Skeletal muscle tissue (tissue), 4 donors: ENCODE measurements around the gene ZNF227. TPM values are rescaled to one million over a fixed set of nuclear protein-coding genes. Genes with fewer than 3 reads are reported as not detected.

Experiments used
- H3K27ac ChIP-seq: one replicate; pipeline ENCODE4 v1.7.0; 2013; ENCODE audit warnings: mild to moderate bottlenecking, low read depth, low read length, inconsistent platforms
- H3K27me3 ChIP-seq, 3 donors: one replicate each; pipeline ENCODE4 v1.7.0; 2013; ENCODE audit warnings: low read length in 3 of 3; ENCODE audit not compliant: control insufficient read depth in 3 of 3, insufficient read depth in 3 of 3
- H3K36me3 ChIP-seq, 3 donors: one replicate each; pipeline ENCODE4 v1.7.0; 2013; ENCODE audit warnings: low read length in 3 of 3; ENCODE audit not compliant: control insufficient read depth in 3 of 3, insufficient read depth in 3 of 3
- H3K4me1 ChIP-seq, 3 donors: one replicate each; pipeline ENCODE4 v1.7.0; 2013; ENCODE audit warnings: low read length in 3 of 3, mild to moderate bottlenecking in 3 of 3; ENCODE audit not compliant: control insufficient read depth in 3 of 3, insufficient read depth in 3 of 3
- H3K4me3 ChIP-seq, 3 donors: one replicate each; pipeline ENCODE4 v1.7.0; 2013; ENCODE audit warnings: low read length in 3 of 3
- H3K9ac ChIP-seq, 3 donors: one replicate each; pipeline ENCODE4 v1.7.0; 2013; ENCODE audit warnings: low read length in 3 of 3, mild to moderate bottlenecking in 3 of 3, moderate library complexity in 2 of 3, low read depth in 1 of 3
- H3K9me3 ChIP-seq, 3 donors: one replicate each; pipeline ENCODE4 v1.7.0; 2013; ENCODE audit warnings: low read length in 3 of 3; ENCODE audit not compliant: control insufficient read depth in 3 of 3
- total RNA-seq: library from RNA; depleted of rRNA; stranded (reverse); fragments of >200 nt; gene quantifications from one replicate; pipeline ENCODE4 v1.2.3, GENCODE V29; 2014
- donor health status: Osteomylitis.

The ZNF227 gene
- total RNA-seq, 1 donor from 2014 or later, result 21.4 TPM

GRCh38 chr19:44260343-44260681 lies 48.0 kb downstream of the ZNF227 start:
- Histone ChIP-seq H3K9ac (peak overlapping the region; percentile 24 to 63 (median 60)), H3K9me3 (peaks cover 0 to 18% (median 6%) of the 10 kb centered on the region in 3 donors), H3K36me3 (no peaks in the 10 kb centered on the region), H3K4me1 (no peaks in the 10 kb centered on the region), H3K27ac (peak overlapping the region; percentile 37), H3K4me3 (peak overlapping the region; percentile 66 to 75 (median 74)), H3K27me3 (no peaks in the 10 kb centered on the region)

DNA sequence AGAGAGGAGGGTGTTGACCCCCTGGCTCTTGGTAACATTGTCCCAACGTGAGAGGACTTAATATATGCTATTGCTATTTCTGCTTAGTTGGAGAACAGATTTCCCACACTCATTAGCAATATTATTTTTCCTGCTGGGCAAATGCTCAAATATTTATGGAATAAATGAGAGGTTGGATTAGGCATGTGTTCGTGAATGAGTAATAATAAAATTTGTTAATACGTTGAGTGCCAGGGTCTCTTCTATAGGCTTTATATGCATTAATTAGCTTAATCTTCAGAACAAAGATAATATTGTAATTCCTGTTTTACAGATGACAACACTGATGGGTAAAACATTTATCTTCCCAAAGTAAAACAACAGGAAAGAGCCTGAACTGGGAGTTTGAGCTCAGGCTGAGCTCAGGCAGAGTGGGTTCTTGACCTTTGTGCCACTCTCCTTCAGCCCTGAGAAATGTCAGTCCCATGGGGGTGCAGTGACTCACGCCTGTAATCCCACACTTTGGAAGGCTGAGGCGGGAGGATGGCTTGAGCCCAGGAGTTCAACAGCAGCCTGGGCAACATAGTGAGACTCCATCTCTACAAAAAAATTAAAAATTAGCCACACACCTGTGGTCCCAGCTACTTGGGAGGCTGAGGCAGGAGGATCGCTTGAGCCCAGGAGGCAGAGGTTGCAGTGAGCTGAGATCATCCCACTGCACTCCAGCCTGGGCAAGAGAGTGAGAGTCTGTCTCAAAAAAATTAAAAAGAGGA lies 48.5 kb downstream of the ZNF227 start:
- H3K27ac ChIP-seq, result no peak overlapping the region
- H3K9me3 ChIP-seq, result peaks cover 0 to 14% (median 2%) of the 10 kb centered on the region in 3 donors
- H3K36me3 ChIP-seq, result peaks cover 0 to 4% (median 3%) of the 10 kb centered on the region in 3 donors
- H3K4me1 ChIP-seq, result no peaks in the 10 kb centered on the region
- H3K27me3 ChIP-seq, result no peaks in the 10 kb centered on the region
- H3K4me3 ChIP-seq, result peak overlapping the region in 2 of 3 donors; percentile 32 to 75
- H3K9ac ChIP-seq, result no peak overlapping the region

GRCh38 chr19:44277331-44277730 lies 65.0 kb downstream of the ZNF227 start:
- H3K36me3 ChIP-seq, result peaks cover 6 to 16% (median 11%) of the 10 kb centered on the region in 3 donors
- H3K9me3 ChIP-seq, result peaks cover 0 to 26% (median 2%) of the 10 kb centered on the region in 3 donors
- no peaks in the 10 kb centered on the region for H3K4me1 ChIP-seq
- H3K9ac ChIP-seq, result no peak overlapping the region
- H3K27ac ChIP-seq, result no peak overlapping the region
- H3K27me3 ChIP-seq, result no peaks in the 10 kb centered on the region
- H3K4me3 ChIP-seq, result no peak overlapping the region

DNA sequence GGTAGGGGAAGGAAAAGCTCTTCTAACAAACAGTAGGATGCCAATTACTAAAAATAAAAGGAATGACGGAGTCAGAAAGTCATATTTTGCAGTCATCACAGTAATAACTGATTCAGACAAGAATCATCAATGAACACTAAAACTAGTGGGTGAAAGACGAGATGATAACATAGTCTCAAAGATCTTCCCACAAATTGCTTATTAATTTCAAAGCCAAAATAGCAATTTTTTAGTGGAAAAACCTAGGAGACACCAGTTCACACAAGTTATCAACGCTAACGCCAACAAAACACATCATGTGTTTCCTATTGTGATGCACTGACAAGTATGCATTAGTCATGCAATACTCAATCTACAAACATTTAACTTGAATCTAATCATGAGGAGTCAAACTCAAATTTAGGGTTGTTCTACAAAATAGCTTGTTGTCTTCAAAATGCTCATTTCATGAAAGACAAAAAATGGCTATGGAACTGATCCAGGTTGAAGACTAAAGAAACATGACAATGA lies 65.9 kb downstream of the ZNF227 start:
- peaks cover 6 to 14% (median 9%) of the 10 kb centered on the region in 3 donors for H3K36me3 ChIP-seq
- H3K27ac ChIP-seq, result no peak overlapping the region

DNA sequence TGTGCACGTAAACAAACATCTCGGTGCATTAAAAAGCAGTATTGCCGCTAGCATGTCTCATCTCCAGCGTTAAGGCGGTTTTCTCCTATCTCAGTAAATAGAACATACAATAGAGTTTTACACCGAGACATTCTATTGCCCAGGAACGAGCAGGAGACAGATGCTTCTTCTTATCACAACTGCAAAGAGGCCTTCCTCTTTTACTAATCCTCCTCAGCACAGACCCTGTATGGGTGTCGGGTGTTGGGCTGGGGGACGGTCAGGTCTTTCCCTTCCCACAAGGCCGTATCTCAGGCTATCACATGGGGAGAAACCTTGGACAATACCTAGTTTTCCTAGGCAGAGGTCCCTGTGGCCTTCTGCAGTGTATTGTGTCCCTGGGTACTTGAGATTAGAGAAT lies 68.6 kb downstream of the ZNF227 start:
- H3K4me3 ChIP-seq, result no peak overlapping the region
- no peak overlapping the region for H3K9ac ChIP-seq
- H3K36me3 ChIP-seq, result peaks cover 0 to 4% (median 2%) of the 10 kb centered on the region in 3 donors
- H3K27ac ChIP-seq, result no peak overlapping the region
- H3K9me3 ChIP-seq, result peaks cover 4 to 13% (median 4%) of the 10 kb centered on the region in 3 donors
- no peaks in the 10 kb centered on the region for H3K4me1 ChIP-seq
- H3K27me3 ChIP-seq, result no peaks in the 10 kb centered on the region

More for the DNA sequence above, 65.9 kb downstream of the ZNF227 start:
- no peaks in the 10 kb centered on the region for H3K4me1 ChIP-seq
- H3K9me3 ChIP-seq, result peaks cover 0 to 21% (median 2%) of the 10 kb centered on the region in 3 donors
- no peak overlapping the region for H3K9ac ChIP-seq
- H3K4me3 ChIP-seq, result no peak overlapping the region
- no peaks in the 10 kb centered on the region for H3K27me3 ChIP-seq

DNA sequence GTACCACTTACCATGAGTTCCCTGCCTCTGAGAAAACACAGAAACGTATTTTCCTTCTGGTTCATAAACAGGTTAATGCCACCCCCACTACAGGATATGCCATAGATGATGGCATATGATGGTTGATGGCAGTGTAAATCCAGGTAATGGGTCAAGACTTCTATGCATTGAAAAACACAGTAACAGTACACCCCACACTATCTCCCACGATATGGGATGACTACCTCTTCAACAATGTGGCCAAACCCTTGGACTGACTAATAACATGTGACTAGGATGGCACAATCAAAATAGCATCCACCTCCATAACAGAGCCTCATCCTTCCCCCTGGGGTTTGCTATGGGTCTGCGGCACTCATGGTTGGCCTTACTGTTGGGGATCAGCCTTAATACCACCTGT lies 70.5 kb downstream of the ZNF227 start:
- Histone ChIP-seq H3K27me3 (no peaks in the 10 kb centered on the region), H3K4me1 (no peaks in the 10 kb centered on the region), H3K9me3 (peaks cover 4 to 23% (median 9%) of the 10 kb centered on the region in 3 donors), H3K9ac (no peak overlapping the region), H3K4me3 (peak overlapping the region in 1 of 3 donors; percentile 10), H3K27ac (no peak overlapping the region), H3K36me3 (peaks cover 10 to 19% (median 11%) of the 10 kb centered on the region in 3 donors)

GRCh38 chr19:44284968-44285367 lies 72.6 kb downstream of the ZNF227 start:
- H3K27ac ChIP-seq, result no peak overlapping the region
- no peak overlapping the region for H3K9ac ChIP-seq
- no peak overlapping the region for H3K4me3 ChIP-seq
- H3K27me3 ChIP-seq, result no peaks in the 10 kb centered on the region
- H3K9me3 ChIP-seq, result peaks cover 2 to 37% (median 11%) of the 10 kb centered on the region in 3 donors
- H3K36me3 ChIP-seq, result peaks cover 24 to 39% (median 31%) of the 10 kb centered on the region in 3 donors
- no peaks in the 10 kb centered on the region for H3K4me1 ChIP-seq

Other genes starting within 250 kb of the ZNF227 start
- gene ZNF155, start 228.3 kb upstream of the ZNF227 start, total RNA-seq, result 13.0 TPM
- gene ZNF230, start 209.6 kb upstream of the ZNF227 start, total RNA-seq, result 4.2 TPM
- gene ZNF222, start 187.2 kb upstream of the ZNF227 start, total RNA-seq, result 5.7 TPM
- gene ZNF223, start 160.5 kb upstream of the ZNF227 start, total RNA-seq, result 5.2 TPM
- gene ZNF284, start 140.4 kb upstream of the ZNF227 start, total RNA-seq, result 2.6 TPM
- 30.3 TPM for gene ZNF224, start 118.2 kb upstream of the ZNF227 start, total RNA-seq
- gene ZNF225, start 99.1 kb upstream of the ZNF227 start, total RNA-seq, result 7.3 TPM
- gene ZNF234, start 71.0 kb upstream of the ZNF227 start, total RNA-seq, result 11.5 TPM
- 15.7 TPM for gene ZNF226, start 47.4 kb upstream of the ZNF227 start, total RNA-seq
- 1.6 TPM for gene ZNF233, start 47.4 kb downstream of the ZNF227 start, total RNA-seq
- gene ZNF235, start 92.5 kb downstream of the ZNF227 start, total RNA-seq, result 8.9 TPM
- gene ZNF112, start 144.1 kb downstream of the ZNF227 start, total RNA-seq, result 5.7 TPM
- 7.3 TPM for gene ZNF285, start 189.1 kb downstream of the ZNF227 start, total RNA-seq
- 6.8 TPM for gene ZNF229, start 235.9 kb downstream of the ZNF227 start, total RNA-seq